IMR-90 (cell line): ENCODE results near the gene HOMER3. TPM values are rescaled to one million over a fixed set of nuclear protein-coding genes. Genes with fewer than 3 reads are reported as not detected.

Experiments
- ATAC-seq: fragments of 200-7000 bp; cut with Tn5 transposase; 2 replicates; pipeline ENCODE4 v1.9.1; 2020; ENCODE audit warnings: low read depth, mild to moderate bottlenecking, moderate library complexity
- BruUV-seq: library from RNA; stranded (reverse); fragments of 400-500 nt; replicated peaks from 2 replicates; lab custom pipeline; 2021; lab: Mats Ljungman, UMichigan
- CTCF ChIA-PET: fragments of 300-600 bp; formaldehyde crosslinking; extraction: SDS; loops from one replicate; lab custom pipeline; 2021; ENCODE audit warnings: antibody characterized with exemption; lab: Yijun Ruan, JAX
- POLR2A ChIA-PET: fragments of 300-600 bp; sonication (Branson Sonifier 250); formaldehyde crosslinking; loops from one replicate; lab custom pipeline; 2022; ENCODE audit warnings: antibody characterized with exemption; ENCODE audit not compliant: unreplicated experiment; lab: Charles Lee
- DNase-seq: peaks from one replicate; pipeline ENCODE4 v3.0.0; 2013
- H2AFZ ChIP-seq: replicated peaks from 2 replicates; pipeline ENCODE3; 2013; ENCODE audit warnings: low read length, mild to moderate bottlenecking; ENCODE audit not compliant: poor library complexity
- H2AK5ac ChIP-seq: 2 replicates; pipeline ENCODE4 v1.6.1; 2013; ENCODE audit warnings: low read depth, low read length, inconsistent platforms
- H2AK9ac ChIP-seq: replicated peaks from 2 replicates; pipeline ENCODE3; 2013; ENCODE audit warnings: mild to moderate bottlenecking, low read depth, low read length, moderate library complexity; ENCODE audit not compliant: poor library complexity
- H2BK120ac ChIP-seq: 2 replicates; pipeline ENCODE4 v1.6.1; 2013; ENCODE audit warnings: low read depth, low read length, inconsistent platforms
- H2BK15ac ChIP-seq: 3 replicates; pipeline ENCODE4 v1.6.1; 2013; ENCODE audit warnings: low read depth, low read length, inconsistent platforms
- H2BK20ac ChIP-seq: 2 replicates; pipeline ENCODE4 v1.6.1; 2013; ENCODE audit warnings: low read depth, mild to moderate bottlenecking, inconsistent platforms, low read length, moderate library complexity
- H2BK5ac ChIP-seq: 2 replicates; pipeline ENCODE4 v1.6.1; 2013; ENCODE audit warnings: mild to moderate bottlenecking, low read depth, low read length, inconsistent platforms; ENCODE audit not compliant: poor library complexity, severe bottlenecking
- H3K14ac ChIP-seq: replicated peaks from 2 replicates; pipeline ENCODE4 v1.6.1; 2013; ENCODE audit warnings: low read depth, low read length, inconsistent platforms
- H3K18ac ChIP-seq: 2 replicates; pipeline ENCODE4 v1.6.1; 2013; ENCODE audit warnings: low read depth, low read length, control low read depth
- H3K23ac ChIP-seq: 2 replicates; pipeline ENCODE4 v1.6.1; 2013; ENCODE audit warnings: low read depth, low read length, inconsistent platforms
- H3K27ac ChIP-seq: 2 replicates; pipeline ENCODE4 v1.5.1; 2013; ENCODE audit warnings: mild to moderate bottlenecking, control low read depth, low read length; ENCODE audit not compliant: insufficient read depth
- H3K27me3 ChIP-seq: 2 replicates; pipeline ENCODE4 v1.6.1; 2013; ENCODE audit warnings: low read length; ENCODE audit not compliant: control insufficient read depth, insufficient read depth
- H3K36me3 ChIP-seq: 2 replicates; pipeline ENCODE4 v1.6.1; 2013; ENCODE audit warnings: low read length, mixed read lengths; ENCODE audit not compliant: control insufficient read depth, insufficient read depth
- H3K4ac ChIP-seq: 2 replicates; pipeline ENCODE4 v1.6.1; 2013; ENCODE audit warnings: low read depth, low read length, inconsistent platforms
- H3K4me1 ChIP-seq: 2 replicates; pipeline ENCODE4 v1.6.1; 2013; ENCODE audit warnings: low read length, mixed read lengths; ENCODE audit not compliant: control insufficient read depth, insufficient read depth
- H3K4me2 ChIP-seq: 2 replicates; pipeline ENCODE4 v1.6.1; 2013; ENCODE audit warnings: low read depth, mild to moderate bottlenecking, control low read depth, low read length, moderate library complexity
- H3K4me3 ChIP-seq: 2 replicates; pipeline ENCODE4 v1.5.1; 2013; ENCODE audit warnings: low read depth, mild to moderate bottlenecking, control low read depth, low read length, moderate library complexity; ENCODE audit not compliant: insufficient read depth
- H3K56ac ChIP-seq: 2 replicates; pipeline ENCODE4 v1.6.1; 2013; ENCODE audit warnings: low read length, inconsistent platforms; ENCODE audit not compliant: insufficient read depth; ENCODE audit errors: extremely low read depth
- H3K79me1 ChIP-seq, 2 experiments: 2 replicates each; pipeline ENCODE4 v1.6.1; 2013; ENCODE audit warnings: low read length in 2 of 2, inconsistent platforms in 1 of 2, low read depth in 1 of 2
- H3K9ac ChIP-seq: 2 replicates; pipeline ENCODE4 v1.6.1; 2013; ENCODE audit warnings: low read depth, low read length, control low read depth
- H3K9me1 ChIP-seq: 2 replicates; pipeline ENCODE4 v1.6.1; 2013; ENCODE audit warnings: low read length, inconsistent platforms; ENCODE audit not compliant: insufficient read depth
- H3K9me3 ChIP-seq: 2 replicates; pipeline ENCODE4 v1.6.1; 2013; ENCODE audit warnings: low read length; ENCODE audit not compliant: control insufficient read depth, insufficient read depth
- H4K20me1 ChIP-seq: 2 replicates; pipeline ENCODE4 v1.6.1; 2013; ENCODE audit warnings: low read length, inconsistent platforms; ENCODE audit not compliant: insufficient read depth
- H4K5ac ChIP-seq: 2 replicates; pipeline ENCODE4 v1.6.1; 2013; ENCODE audit warnings: mild to moderate bottlenecking, low read depth, low read length, control low read depth
- H4K8ac ChIP-seq, 2 experiments: 2 replicates each; pipeline ENCODE4 v1.6.1; 2013; ENCODE audit warnings: low read depth in 2 of 2, low read length in 2 of 2, control low read depth in 1 of 2, inconsistent platforms in 1 of 2
- H4K91ac ChIP-seq: 2 replicates; pipeline ENCODE4 v1.6.1; 2013; ENCODE audit warnings: low read depth, low read length, inconsistent platforms; ENCODE audit not compliant: insufficient read depth
- BHLHE40 ChIP-seq: fragments of 150-350 bp; IDR thresholded peaks from 2 replicates; pipeline ENCODE4 v1.6.1; 2016; ENCODE audit warnings: mild to moderate bottlenecking, low read depth, low read length
- CEBPB ChIP-seq: IDR thresholded peaks from 2 replicates; pipeline ENCODE4 v1.6.1; 2012; ENCODE audit warnings: low read depth, low read length, improper control_type of control experiment
- CHD1 ChIP-seq: IDR thresholded peaks from 2 replicates; pipeline ENCODE4 v1.6.1; 2012; ENCODE audit warnings: low read depth, low read length, improper control_type of control experiment
- FOS ChIP-seq: fragments of 150-350 bp; IDR thresholded peaks from 2 replicates; pipeline ENCODE4 v1.6.1; 2016; ENCODE audit warnings: low read depth, low read length
- MAFK ChIP-seq: IDR thresholded peaks from 2 replicates; pipeline ENCODE4 v1.6.1; 2012; ENCODE audit warnings: low read depth, low read length, improper control_type of control experiment
- MAZ ChIP-seq: IDR thresholded peaks from 2 replicates; pipeline ENCODE4 v1.6.1; 2012; ENCODE audit warnings: low read depth, mild to moderate bottlenecking, low read length, improper control_type of control experiment, moderate library complexity, borderline replicate concordance
- MXI1 ChIP-seq: IDR thresholded peaks from 2 replicates; pipeline ENCODE4 v1.6.1; 2012; ENCODE audit warnings: low read depth, mild to moderate bottlenecking, low read length, moderate library complexity, borderline replicate concordance
- NFE2L2 ChIP-seq: fragments of 150-350 bp; IDR thresholded peaks from 2 replicates; pipeline ENCODE4 v1.6.1; 2016; ENCODE audit warnings: low read depth, mild to moderate bottlenecking, low read length
- POLR2A ChIP-seq: IDR thresholded peaks from 2 replicates; pipeline ENCODE4 v1.6.1; 2012; ENCODE audit warnings: mild to moderate bottlenecking, low read depth, low read length
- RAD21 ChIP-seq: IDR thresholded peaks from 2 replicates; pipeline ENCODE4 v1.6.1; 2012; ENCODE audit warnings: low read length, improper control_type of control experiment
- RCOR1 ChIP-seq: IDR thresholded peaks from 2 replicates; pipeline ENCODE4 v1.6.1; 2012; ENCODE audit warnings: mild to moderate bottlenecking, low read length, improper control_type of control experiment; ENCODE audit not compliant: insufficient replicate concordance
- RFX5 ChIP-seq: IDR thresholded peaks from 2 replicates; pipeline ENCODE4 v1.8.0; 2012; ENCODE audit warnings: low read depth, mild to moderate bottlenecking, low read length, moderate library complexity
- SMC3 ChIP-seq: fragments of 150-350 bp; IDR thresholded peaks from 2 replicates; pipeline ENCODE4 v1.6.1; 2016; ENCODE audit warnings: low read depth, mild to moderate bottlenecking, antibody characterized with exemption, low read length, moderate library complexity
- USF2 ChIP-seq: fragments of 150-350 bp; IDR thresholded peaks from 2 replicates; pipeline ENCODE4 v1.6.1; 2017; ENCODE audit warnings: mild to moderate bottlenecking, antibody characterized with exemption, low read length, low read depth
- WGBS, 2 experiments: methylation state at CpG; one replicate each; pipeline versions ENCODE4 v1.1.5 to v1.1.7; 2013; ENCODE audit warnings: missing lambda C conversion rate in 2 of 2; ENCODE audit not compliant: insufficient read length in 1 of 2; ENCODE audit errors: extremely low coverage in 2 of 2; 5-methylcytosine and 5-hydroxymethylcytosine counted together
- dilution Hi-C: fragments of 300-500 bp; cut with HindIII; formaldehyde crosslinking; loops from one replicate; pipeline ENCODE4 v1.14.3; 2018; ENCODE audit warnings: low sequenced_read_pairs; ENCODE audit not compliant: unreplicated experiment
- in situ Hi-C: fragments of 300-500 bp; cut with MboI; formaldehyde crosslinking; loops from 3 replicates; pipeline ENCODE4 v1.14.3; 2019; ENCODE audit warnings: low sequenced_read_pairs, inconsistent platforms, mixed read lengths
- intact Hi-C: fragments of 100-400 bp; cut with micrococcal nuclease; formaldehyde crosslinking; loops from 2 replicates; pipeline ENCODE4 v1.10.0; 2022
- polyA plus RNA-seq, 3 experiments: library from polyadenylated mRNA; depleted of rRNA; stranded (reverse); fragments of >200 nt; gene quantifications; 2 replicates each; pipeline ENCODE4 v1.2.3, GENCODE V29; 2012; ENCODE audit warnings: low replicate concordance in 1 of 3
- total RNA-seq: library from RNA; depleted of rRNA; stranded (reverse); fragments of >200 nt; gene quantifications from 2 replicates; pipeline ENCODE4 v1.2.3, GENCODE V29; 2012
- TF ChIP-seq, protein P1 (sequence below): fragments of 150-350 bp; IDR thresholded peaks from 2 replicates; pipeline ENCODE4 v1.6.1; 2016; ENCODE audit warnings: low read depth, mild to moderate bottlenecking, low read length, moderate library complexity, borderline replicate concordance
- TF ChIP-seq, protein P2 (sequence below): conservative IDR thresholded peaks from 2 replicates; pipeline ENCODE4 v1.5.1; 2012; ENCODE audit warnings: mild to moderate bottlenecking, low read depth, low read length, improper control_type of control experiment

HOMER3 gene
- total and polyA plus RNA-seq, 2 of the 4 experiments (the other 2 are of a cell fraction) = 53.4 to 77.0 TPM

GRCh38 chr19:18905513-18906236, 35.3 kb downstream of the HOMER3 start:
- dilution Hi-C loops = no loop called here
- Histone ChIP-seq H3K79me1 (peaks cover 6 to 22% of the 10 kb centered on the region in 2 experiments), H3K27ac (no peak overlapping the region), H3K27me3 (no peaks in the 10 kb centered on the region), H3K18ac (no peak overlapping the region), H2AK9ac (peak overlapping the region; percentile 50), H2BK5ac (no peak overlapping the region), H2BK20ac (no peak overlapping the region), H2BK120ac (no peak overlapping the region), H3K56ac (no peak overlapping the region), H3K36me3 (peaks cover 67% of the 10 kb centered on the region), H3K9me1 (no peaks in the 10 kb centered on the region), H3K14ac (no peak overlapping the region), H3K4me1 (no peaks in the 10 kb centered on the region), H4K91ac (no peak overlapping the region), H2AK5ac (no peak overlapping the region), H2BK15ac (no peak overlapping the region), H3K4me3 (no peak overlapping the region), H3K4me2 (no peak overlapping the region), H3K23ac (no peak overlapping the region), H2AFZ (no peak overlapping the region), H3K9ac (no peak overlapping the region), H4K8ac (no peak overlapping the region), H4K5ac (no peak overlapping the region), H3K4ac (no peak overlapping the region), H4K20me1 (peaks cover 27% of the 10 kb centered on the region), H3K9me3 (no peaks in the 10 kb centered on the region)
- CTCF ChIA-PET = no interaction called here
- TF ChIP-seq POLR2A (no peak), RAD21 (no peak), CEBPB (no peak), RFX5 (no peak), USF2 (no peak), FOS (no peak), MAFK (no peak), MAZ (no peak), NFE2L2 (no peak), MXI1 (no peak), RCOR1 (no peak), CHD1 (no peak), BHLHE40 (no peak), SMC3 (no peak)
- TF ChIP-seq, protein P1, sequence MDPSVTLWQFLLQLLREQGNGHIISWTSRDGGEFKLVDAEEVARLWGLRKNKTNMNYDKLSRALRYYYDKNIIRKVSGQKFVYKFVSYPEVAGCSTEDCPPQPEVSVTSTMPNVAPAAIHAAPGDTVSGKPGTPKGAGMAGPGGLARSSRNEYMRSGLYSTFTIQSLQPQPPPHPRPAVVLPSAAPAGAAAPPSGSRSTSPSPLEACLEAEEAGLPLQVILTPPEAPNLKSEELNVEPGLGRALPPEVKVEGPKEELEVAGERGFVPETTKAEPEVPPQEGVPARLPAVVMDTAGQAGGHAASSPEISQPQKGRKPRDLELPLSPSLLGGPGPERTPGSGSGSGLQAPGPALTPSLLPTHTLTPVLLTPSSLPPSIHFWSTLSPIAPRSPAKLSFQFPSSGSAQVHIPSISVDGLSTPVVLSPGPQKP = no peak
- TF ChIP-seq, protein P2, sequence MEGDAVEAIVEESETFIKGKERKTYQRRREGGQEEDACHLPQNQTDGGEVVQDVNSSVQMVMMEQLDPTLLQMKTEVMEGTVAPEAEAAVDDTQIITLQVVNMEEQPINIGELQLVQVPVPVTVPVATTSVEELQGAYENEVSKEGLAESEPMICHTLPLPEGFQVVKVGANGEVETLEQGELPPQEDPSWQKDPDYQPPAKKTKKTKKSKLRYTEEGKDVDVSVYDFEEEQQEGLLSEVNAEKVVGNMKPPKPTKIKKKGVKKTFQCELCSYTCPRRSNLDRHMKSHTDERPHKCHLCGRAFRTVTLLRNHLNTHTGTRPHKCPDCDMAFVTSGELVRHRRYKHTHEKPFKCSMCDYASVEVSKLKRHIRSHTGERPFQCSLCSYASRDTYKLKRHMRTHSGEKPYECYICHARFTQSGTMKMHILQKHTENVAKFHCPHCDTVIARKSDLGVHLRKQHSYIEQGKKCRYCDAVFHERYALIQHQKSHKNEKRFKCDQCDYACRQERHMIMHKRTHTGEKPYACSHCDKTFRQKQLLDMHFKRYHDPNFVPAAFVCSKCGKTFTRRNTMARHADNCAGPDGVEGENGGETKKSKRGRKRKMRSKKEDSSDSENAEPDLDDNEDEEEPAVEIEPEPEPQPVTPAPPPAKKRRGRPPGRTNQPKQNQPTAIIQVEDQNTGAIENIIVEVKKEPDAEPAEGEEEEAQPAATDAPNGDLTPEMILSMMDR = no peak
- WGBS, 2 experiments = 100% methylated on average over 3 of the region's 26 CpGs; no CpG with 5 or more reads in 1 of the 2 experiments
- ATAC-seq (no peak), DNase-seq (no peak)
- POLR2A ChIA-PET = no interaction called here
- in situ Hi-C loops = no loop called here
- no TSS peak for BruUV-seq
- intact Hi-C loops = no loop called here
